K562 (cell line): ENCODE measurements around the gene TMEM95. TPM values are rescaled to one million over a fixed set of nuclear protein-coding genes. Genes with fewer than 3 reads are reported as not detected.

Experiments used
- CBX2 ChIP-seq: fragments of 200-600 bp; sonication (generic); IDR thresholded peaks from one replicate; pipeline ENCODE4 v1.6.1; 2012; ENCODE audit warnings: mild to moderate bottlenecking, low read length, inconsistent platforms; ENCODE audit not compliant: insufficient read depth, poor library complexity, severe bottlenecking
- CREBBP ChIP-seq: IDR thresholded peaks from one replicate; pipeline ENCODE4 v1.6.1; 2012; ENCODE audit warnings: low read depth, mild to moderate bottlenecking, control low read depth, inconsistent platforms, low read length
- FOXA1 ChIP-seq: fragments of 450-650 bp; IDR thresholded peaks from 2 replicates; pipeline ENCODE4 v1.6.1; 2016; ENCODE audit warnings: mild to moderate bottlenecking, borderline replicate concordance
- L3MBTL2 ChIP-seq: fragments of 450-650 bp; IDR thresholded peaks from 2 replicates; pipeline ENCODE4 v1.6.1; 2016; ENCODE audit warnings: mild to moderate bottlenecking, moderate library complexity
- MCM3 ChIP-seq: fragments of 450-650 bp; IDR thresholded peaks from 2 replicates; pipeline ENCODE4 v1.6.1; 2016
- MTA1 ChIP-seq: fragments of 450-650 bp; IDR thresholded peaks from 2 replicates; pipeline ENCODE4 v1.6.1; 2017; ENCODE audit warnings: borderline replicate concordance
- NEUROD1 ChIP-seq: fragments of 150-350 bp; IDR thresholded peaks from 2 replicates; pipeline ENCODE4 v1.6.1; 2014; ENCODE audit warnings: borderline replicate concordance, low read length, low read depth; ENCODE audit not compliant: partially characterized antibody
- NFE2L1 ChIP-seq: fragments of 450-650 bp; IDR thresholded peaks from 2 replicates; pipeline ENCODE4 v1.6.1; 2016; ENCODE audit warnings: missing genetic modification characterization, low read depth, mild to moderate bottlenecking, missing compliant biosample characterization, moderate library complexity, borderline replicate concordance
- NFIC ChIP-seq: fragments of 450-650 bp; IDR thresholded peaks from 2 replicates; pipeline ENCODE4 v1.6.1; 2017; ENCODE audit warnings: mild to moderate bottlenecking, inconsistent platforms
- NUFIP1 ChIP-seq: fragments of 450-650 bp; IDR thresholded peaks from 2 replicates; pipeline ENCODE4 v1.6.1; 2018; ENCODE audit not compliant: partially characterized antibody
- REST ChIP-seq, 2 experiments: fragments of 450-650 bp; formaldehyde crosslinking in 1 of 2; IDR thresholded peaks; 2 replicates each; pipeline versions ENCODE4 v1.4.0 to v1.6.1; 2014 to 2020; ENCODE audit warnings: mild to moderate bottlenecking in 2 of 2, borderline replicate concordance in 1 of 2, low read depth in 1 of 2
- SIRT6 ChIP-seq: IDR thresholded peaks from one replicate; pipeline ENCODE4 v1.6.1; 2012; ENCODE audit warnings: low read depth, mild to moderate bottlenecking, control low read depth, inconsistent platforms, low read length, moderate library complexity
- SMARCC2 ChIP-seq: fragments of 450-650 bp; IDR thresholded peaks from 2 replicates; pipeline ENCODE4 v1.6.1; 2017; ENCODE audit warnings: antibody characterized with exemption, moderate library complexity, mild to moderate bottlenecking, low read depth
- SUPT5H ChIP-seq: fragments of 450-650 bp; IDR thresholded peaks from 2 replicates; pipeline ENCODE4 v1.6.1; 2016
- ZC3H11A ChIP-seq: IDR thresholded peaks from 2 replicates; pipeline ENCODE4 v1.6.1; 2012; ENCODE audit warnings: low read depth, low read length, improper control_type of control experiment
- ZFX ChIP-seq: sonication (generic); formaldehyde crosslinking; IDR thresholded peaks from 2 replicates; pipeline ENCODE4 v1.8.0; 2022; ENCODE audit warnings: mild to moderate bottlenecking, missing genetic modification reagents, moderate library complexity
- ZNF133 ChIP-seq: fragments of 250-450 bp; sonication (Bioruptor Pico); IDR thresholded peaks from 2 replicates; pipeline ENCODE4 v1.4.0; 2020; ENCODE audit warnings: mild to moderate bottlenecking
- polyA plus RNA-seq, 8 experiments: library from polyadenylated mRNA; depleted of rRNA in 4 of 8; stranded (reverse) in 5 of 8; unstranded in 3 of 8; fragments of >200 nt; fragmentation: Nextera tagmentation in 2 of 8; fragmentation: Illumina TruSeq in 1 of 8; extraction: Ambion mirVana in 2 of 8; extraction: Trizol in 1 of 8; gene quantifications; 2 replicates each; pipeline versions ENCODE4 v1.2.1 to v1.2.3, GENCODE V29; 2011 to 2014; ENCODE audit warnings: inconsistent platforms in 1 of 8, missing spikeins in 1 of 8
- total RNA-seq, 7 experiments: library from RNA; depleted of rRNA in 6 of 7; stranded (reverse); fragments of >200 nt in 6 of 7; fragmentation: Illumina TruSeq in 2 of 7; extraction: Trizol in 2 of 7; gene quantifications; 2 replicates each; pipeline versions ENCODE4 v1.2.1 to v1.2.3, GENCODE V29; 2011 to 2021; ENCODE audit warnings: low replicate concordance in 1 of 7
- TF ChIP-seq, protein P1 (sequence below): fragments of 250-450 bp; sonication (Bioruptor Pico); IDR thresholded peaks from 2 replicates; pipeline ENCODE4 v1.8.0; 2021; ENCODE audit warnings: moderate library complexity, mild to moderate bottlenecking, inconsistent platforms
- TF ChIP-seq, protein P2 (sequence below): IDR thresholded peaks from 2 replicates; pipeline ENCODE4 v1.6.1; 2011; ENCODE audit not compliant: insufficient read length; ENCODE audit errors: extremely low read depth

The TMEM95 gene
- total and polyA plus RNA-seq, 9 of the 15 experiments (the other 6 are each of a cell fraction or from before 2014, with no cell fraction given): not detected

- TF ChIP-seq NFE2L1 (tag): no peak
- peak; percentile 64; the same call in 1 of the 2 replicates for TF ChIP-seq SUPT5H
- TF ChIP-seq NUFIP1: no peak
- TF ChIP-seq, protein P1, sequence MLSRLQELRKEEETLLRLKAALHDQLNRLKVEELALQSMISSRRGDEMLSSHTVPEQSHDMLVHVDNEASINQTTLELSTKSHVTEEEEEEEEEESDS (CRISPR knock-in tag): no peak
- TF ChIP-seq NEUROD1: no peak
- TF ChIP-seq ZNF133 (CRISPR knock-in tag): no peak
- TF ChIP-seq ZFX (CRISPR knock-in tag): peak; percentile 68
- TF ChIP-seq CBX2: no peak
- TF ChIP-seq SIRT6: no peak
- TF ChIP-seq L3MBTL2: peak; percentile 48; the same call in 1 of the 2 replicates
- TF ChIP-seq MTA1: no peak
- TF ChIP-seq ZC3H11A: no peak
- no peak for TF ChIP-seq CREBBP
- TF ChIP-seq NFIC: peak; percentile 21; the same call in 1 of the 2 replicates
- no peak for TF ChIP-seq MCM3
- TF ChIP-seq, protein P2, sequence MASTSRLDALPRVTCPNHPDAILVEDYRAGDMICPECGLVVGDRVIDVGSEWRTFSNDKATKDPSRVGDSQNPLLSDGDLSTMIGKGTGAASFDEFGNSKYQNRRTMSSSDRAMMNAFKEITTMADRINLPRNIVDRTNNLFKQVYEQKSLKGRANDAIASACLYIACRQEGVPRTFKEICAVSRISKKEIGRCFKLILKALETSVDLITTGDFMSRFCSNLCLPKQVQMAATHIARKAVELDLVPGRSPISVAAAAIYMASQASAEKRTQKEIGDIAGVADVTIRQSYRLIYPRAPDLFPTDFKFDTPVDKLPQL: no peak
- TF ChIP-seq FOXA1: no peak
- TF ChIP-seq REST (IDR thresholded peaks at IDR 0.05; ENCODE audit: borderline replicate concordance): peak; percentile 97
- TF ChIP-seq REST (CRISPR knock-in tag; IDR thresholded peaks at IDR 0.05; ENCODE audit: low read depth): peak; percentile 91
- no peak for TF ChIP-seq SMARCC2
Observed at GRCh38 chr17:7314719-7315569, 40.0 kb upstream of the TMEM95 start, which contains the start of gene GPS2 (continued).
